Ovary (tissue), 9 donors: ENCODE measurements around the gene WBP4. TPM values are rescaled to one million over a fixed set of nuclear protein-coding genes. Genes with fewer than 3 reads are reported as not detected.
"Not testable (repeated sequence)": the region's sequence is repeated elsewhere in the genome, so short reads cannot be mapped to it uniquely, and the experiment has no call there.

Source experiments
- DNase-seq, 5 donors: peaks; one replicate each; pipeline ENCODE4 v3.0.0-alpha.2; 2019 to 2020
- H3K27ac ChIP-seq, 2 donors: fragments of 200-600 bp; one replicate each; pipeline versions ENCODE4 v1.5.1 to v1.8.0; 2019 to 2022
- H3K27me3 ChIP-seq: fragments of 200-600 bp; one replicate; pipeline ENCODE4 v1.8.0; 2022
- H3K36me3 ChIP-seq: fragments of 200-600 bp; sonication (generic); one replicate; pipeline ENCODE4 v1.5.1; 2019
- H3K4me1 ChIP-seq: one replicate; pipeline ENCODE4 v1.8.1; 2013; ENCODE audit warnings: mild to moderate bottlenecking, moderate library complexity; ENCODE audit not compliant: insufficient read depth
- H3K4me3 ChIP-seq: fragments of 200-600 bp; sonication (generic); one replicate; pipeline ENCODE4 v1.5.1; 2017
- H3K9me3 ChIP-seq, 2 donors: fragments of 200-600 bp in 1 of 2; sonication (generic) in 1 of 2; one replicate each; pipeline versions ENCODE4 v1.5.1 to v1.8.1; 2013 to 2019; ENCODE audit warnings: mild to moderate bottlenecking in 1 of 2, moderate library complexity in 1 of 2
- CTCF ChIP-seq, 3 donors: fragments of 450-650 bp in 2 of 3; fragments of 200-600 bp in 1 of 3; IDR thresholded peaks; one replicate each; pipeline versions ENCODE4 v1.5.1 to v1.8.0; 2016 to 2022; ENCODE audit warnings: antibody characterized with exemption in 3 of 3, mild to moderate bottlenecking in 1 of 3
- EP300 ChIP-seq: sonication (generic); formaldehyde crosslinking; IDR thresholded peaks from one replicate; pipeline ENCODE4 v1.6.1; 2017; ENCODE audit warnings: antibody characterized with exemption
- POLR2A ChIP-seq: fragments of 450-650 bp; IDR thresholded peaks from one replicate; pipeline ENCODE4 v1.6.1; 2017; ENCODE audit warnings: antibody characterized with exemption, mild to moderate bottlenecking, moderate library complexity
- WGBS, 3 donors: extraction: QIAGEN DNeasy Blood & Tissue Kit in 1 of 3; methylation state at CpG; one replicate each; pipeline versions ENCODE4 v1.1.5 to v1.1.7; 2013 to 2017; 5-methylcytosine and 5-hydroxymethylcytosine counted together
- intact Hi-C, 4 donors: fragments of 100-400 bp; cut with DNase I; formaldehyde crosslinking; loops; one replicate each; pipeline versions ENCODE4 v1.11.0 to v1.15.1; 2022 to 2023
- polyA plus RNA-seq, 2 donors: library from polyadenylated mRNA; stranded (reverse); fragments of 200-250 nt in 1 of 2; fragments of 350-450 nt in 1 of 2; fragmentation: Illumina TruSeq in 1 of 2; extraction: RNeasy Lipid Tissue Mini Kit (QIAGEN cat#74804) in 1 of 2; gene quantifications; one replicate each; pipeline ENCODE4 v1.2.3, GENCODE V29; 2013 to 2014
- total RNA-seq, 7 donors: library from RNA; depleted of rRNA in 2 of 7; stranded (reverse); fragments of >200 nt in 2 of 7; fragmentation: NEBNext Ultra II Directional in 3 of 7; extraction: Animal tissue kit (Norgen Biotek cat#: 25700) in 3 of 7; gene quantifications; one replicate each; pipeline versions ENCODE4 v1.1.0 to v1.2.4, GENCODE V29; 2016 to 2023
- donor health status: DM: no; HTN: no; CAD: no; lungs with moderate emphysema.
- donor health status: DM: no; HTN: no; CAD: no.
- donor health status: Bipolar disorder and iron deficiency.
- donor health status: DM: yes; HTN: yes; CAD: no.
- donor health status: DM: no; HTN: no; CAD: no.
- donor health status: DM: yes; HTN: yes; CAD: no.

The WBP4 gene
- total and polyA plus RNA-seq, 9 donors = 7.5 to 13.2 (median 10.2) TPM

- DNase-seq = no peak
- no peaks in the 10 kb centered on the region for H3K9me3 ChIP-seq
- intact Hi-C loops = no loop called here
- H3K4me3 ChIP-seq = no peak overlapping the region
- no peaks in the 10 kb centered on the region for H3K27me3 ChIP-seq
- no peaks in the 10 kb centered on the region for H3K4me1 ChIP-seq
- TF ChIP-seq POLR2A (no peak), EP300 (no peak), CTCF (IDR thresholded peaks at IDR 0.05) (no peak)
- H3K36me3 ChIP-seq = no peaks in the 10 kb centered on the region
- no peak overlapping the region for H3K27ac ChIP-seq
- WGBS, 3 donors = 76 to 83% (median 78%) methylated on average over 4 of the region's 4 CpGs
Observed at GRCh38 chr13:41117869-41118268, 56.6 kb downstream of the WBP4 start.

GRCh38 chr13:41122838-41123237 lies 61.5 kb downstream of the WBP4 start:
- WGBS, 3 donors = 45 to 52% (median 46%) methylated on average over 2 of the region's 2 CpGs
- intact Hi-C loops = no loop called here
- TF ChIP-seq POLR2A = no peak
- no peak for TF ChIP-seq EP300
- no peak for TF ChIP-seq CTCF (IDR thresholded peaks at IDR 0.05)
- Histone ChIP-seq H3K9me3 (no peaks in the 10 kb centered on the region), H3K36me3 (no peaks in the 10 kb centered on the region), H3K27me3 (no peaks in the 10 kb centered on the region), H3K27ac (no peak overlapping the region), H3K4me3 (no peak overlapping the region), H3K4me1 (no peaks in the 10 kb centered on the region)
- DNase-seq = no peak

- Histone ChIP-seq H3K4me1 (peaks cover 11% of the 10 kb centered on the region), H3K27ac (no peak overlapping the region), H3K27me3 (no peaks in the 10 kb centered on the region), H3K4me3 (no peak overlapping the region), H3K36me3 (no peaks in the 10 kb centered on the region), H3K9me3 (no peaks in the 10 kb centered on the region)
- no peak for DNase-seq
- intact Hi-C loops = no loop called here
- no peak for TF ChIP-seq CTCF (IDR thresholded peaks at IDR 0.05)
- no peak for TF ChIP-seq EP300
- TF ChIP-seq POLR2A = no peak
- 78 to 88% (median 81%) methylated on average over 3 of the region's 3 CpGs for WGBS, 3 donors
Observed at GRCh38 chr13:41127701-41128100, 66.4 kb downstream of the WBP4 start.

GRCh38 chr13:41130356-41130755 lies 69.0 kb downstream of the WBP4 start:
- intact Hi-C loops = loop anchor here in 2 of 4 donors (5.0 to 10.0 kb wide), 2 partner anchors 62 to 74 kb away; partner anchors contain the start of gene KBTBD7 (in 1 of the 2)
- Histone ChIP-seq H3K27ac (no peak overlapping the region), H3K4me3 (no peak overlapping the region), H3K9me3 (no peaks in the 10 kb centered on the region), H3K36me3 (no peaks in the 10 kb centered on the region), H3K27me3 (no peaks in the 10 kb centered on the region), H3K4me1 (peaks cover 14% of the 10 kb centered on the region)
- no peak for TF ChIP-seq EP300
- TF ChIP-seq CTCF (IDR thresholded peaks at IDR 0.05) = no peak
- no peak for TF ChIP-seq POLR2A
- WGBS, 3 donors = 83 to 86% (median 85%) methylated on average over 3 of the region's 3 CpGs
- no peak for DNase-seq

GRCh38 chr13:41131189-41131588 lies 69.9 kb downstream of the WBP4 start:
- not testable (repeated sequence) for DNase-seq, H3K9me3 ChIP-seq, H3K36me3 ChIP-seq, H3K27ac ChIP-seq, H3K4me3 ChIP-seq, H3K27me3 ChIP-seq
- intact Hi-C loops = loop anchor here in 2 of 4 donors (5.0 to 10.0 kb wide), 2 partner anchors 61 to 74 kb away; partner anchors contain the start of gene KBTBD7 (in 1 of the 2)
- 86 to 94% (median 92%) methylated on average over 4 of the region's 4 CpGs for WGBS, 3 donors
- H3K4me1 ChIP-seq = peaks cover 14% of the 10 kb centered on the region

- H3K9me3 ChIP-seq, H3K27me3 ChIP-seq, H3K36me3 ChIP-seq: not testable (repeated sequence)
- WGBS, 3 donors = 21 to 22% (median 22%) methylated on average over 45 to 48 of the region's 48 CpGs
- Histone ChIP-seq H3K27ac (peak overlapping the region; percentile 26 to 65), H3K4me3 (peak overlapping the region; percentile 53), H3K4me1 (peaks cover 14% of the 10 kb centered on the region)
- intact Hi-C loops = loop anchor here in 2 of 4 donors (5.0 to 10.0 kb wide), 2 partner anchors 60 to 73 kb away; partner anchors contain the start of gene KBTBD7 (in 1 of the 2)
- peak in 2 of 5 donors; percentile 19 to 53 for DNase-seq
Observed at GRCh38 chr13:41131660-41132511, 70.6 kb downstream of the WBP4 start.
